ENCODE measurements around the gene TNN. TPM values are rescaled to one million over a fixed set of nuclear protein-coding genes. Genes with fewer than 3 reads are reported as not detected.

The TNN gene
- total and polyA plus RNA-seq, 8 donors = 0.38 to 2.5 (median 1.9) TPM; not detected in 1

Other genes with a start within 250 kb of the TNN start
- gene CACYBP, start 67.9 kb upstream of the TNN start, total RNA-seq = 100 to 1,000 TPM in 1 of 2 donors, 10 to 100 TPM in 1; 69.4 to 122 TPM
- gene CACYBP, start 67.9 kb upstream of the TNN start, polyA plus RNA-seq (ENCODE audit: insufficient read length in 6 of 6) = 100 to 1,000 TPM; 107 to 136 (median 127) TPM
- gene MRPS14, start 44.4 kb upstream of the TNN start, total RNA-seq = 10 to 100 TPM; 30.3 to 33.3 TPM
- gene MRPS14, start 44.4 kb upstream of the TNN start, polyA plus RNA-seq (ENCODE audit: insufficient read length in 6 of 6) = 10 to 100 TPM; 43.8 to 46.6 (median 45.0) TPM
- 10 to 100 TPM; 24.4 to 42.9 TPM for gene KIAA0040, start 124.9 kb downstream of the TNN start, total RNA-seq
- 10 to 100 TPM; 17.6 to 23.4 (median 20.3) TPM for gene KIAA0040, start 124.9 kb downstream of the TNN start, polyA plus RNA-seq (ENCODE audit: insufficient read length in 6 of 6)

Data from left lung (tissue), 8 donors.